ENCODE measurements around the gene THAP7.

Gene THAP7

GRCh38 chr22:21016644-21017420 lies 14.9 kb upstream of the THAP7 start:
- Histone ChIP-seq H3K36me3 (ENCODE audit: insufficient read depth, low read length) (no peaks in the 10 kb centered on the region), H3K4me3 (ENCODE audit: low read depth in 1 of 2, low read length in 2 of 2) (no peak overlapping the region), H3K79me2 (ENCODE audit: insufficient read depth, low read length) (no peaks in the 10 kb centered on the region), H2AFZ (ENCODE audit: low read depth, low read length) (no peak overlapping the region), H3K4me2 (ENCODE audit: insufficient read depth, low read length) (no peak overlapping the region), H3K4me1 (ENCODE audit: insufficient read depth, low read length) (peaks cover 15% of the 10 kb centered on the region), H3K27ac (ENCODE audit: low read length) (no peak overlapping the region), H4K20me1 (ENCODE audit: insufficient read depth, low read length) (peaks cover 4% of the 10 kb centered on the region; the same call in 1 of the 2 replicates), H3K9ac (ENCODE audit: low read depth, low read length) (no peak overlapping the region), H3K27me3 (ENCODE audit: insufficient read depth, low read length, poor library complexity) (peaks cover 9% of the 10 kb centered on the region), H3K9me3 (ENCODE audit: insufficient read depth, low read length, severe bottlenecking) (no peaks in the 10 kb centered on the region)
- ATAC-seq (ENCODE audit: insufficient read depth, low read depth) (no peak), DNase-seq (no peak)
- TF ChIP-seq EZH2 (IDR thresholded peaks at IDR 0.05; ENCODE audit: borderline replicate concordance, low read depth, low read length, severe bottlenecking) (no peak), CTCF (IDR thresholded peaks at IDR 0.05; ENCODE audit: borderline replicate concordance, extremely low read depth, low read length, poor library complexity, severe bottlenecking) (no peak)

GRCh38 chr22:21015466-21016006 lies 13.6 kb upstream of the THAP7 start:
- H3K27ac ChIP-seq (ENCODE audit: low read length), result no peak overlapping the region
- DNase-seq (no peak), ATAC-seq (ENCODE audit: insufficient read depth, low read depth) (no peak)
- H3K79me2 ChIP-seq (ENCODE audit: insufficient read depth, low read length), result no peaks in the 10 kb centered on the region
- H2AFZ ChIP-seq (ENCODE audit: low read depth, low read length), result no peak overlapping the region
- no peak overlapping the region for H3K4me2 ChIP-seq (ENCODE audit: insufficient read depth, low read length)
- no peak overlapping the region for H3K9ac ChIP-seq (ENCODE audit: low read depth, low read length)
- H3K4me1 ChIP-seq (ENCODE audit: insufficient read depth, low read length), result peaks cover 15% of the 10 kb centered on the region
- TF ChIP-seq CTCF (IDR thresholded peaks at IDR 0.05; ENCODE audit: borderline replicate concordance, extremely low read depth, low read length, poor library complexity, severe bottlenecking), result no peak
- no peak for TF ChIP-seq EZH2 (IDR thresholded peaks at IDR 0.05; ENCODE audit: borderline replicate concordance, low read depth, low read length, severe bottlenecking)
- no peaks in the 10 kb centered on the region for H3K36me3 ChIP-seq (ENCODE audit: insufficient read depth, low read length)
- H4K20me1 ChIP-seq (ENCODE audit: insufficient read depth, low read length), result peaks cover 4% of the 10 kb centered on the region; the same call in 1 of the 2 replicates
- H3K4me3 ChIP-seq (ENCODE audit: low read depth in 1 of 2, low read length in 2 of 2), result no peak overlapping the region
- no peaks in the 10 kb centered on the region for H3K9me3 ChIP-seq (ENCODE audit: insufficient read depth, low read length, severe bottlenecking)
- H3K27me3 ChIP-seq (ENCODE audit: insufficient read depth, low read length, poor library complexity), result peaks cover 9% of the 10 kb centered on the region

- no peak for ATAC-seq (ENCODE audit: insufficient read depth, low read depth)
- Histone ChIP-seq H3K4me3 (ENCODE audit: low read depth in 1 of 2, low read length in 2 of 2) (peak within 1 kb of the TSS in 1 of 2 experiments; percentile 40; a peak in 2 of 4 replicates), H3K27me3 (ENCODE audit: insufficient read depth, low read length, poor library complexity) (peaks cover 9% of the 10 kb centered on the region), H4K20me1 (ENCODE audit: insufficient read depth, low read length) (peaks cover 7% of the 10 kb centered on the region), H3K27ac (ENCODE audit: low read length) (no peak within 1 kb of the TSS), H3K4me2 (ENCODE audit: insufficient read depth, low read length) (peak within 1 kb of the TSS; percentile 59), H2AFZ (ENCODE audit: low read depth, low read length) (no peak within 1 kb of the TSS), H3K79me2 (ENCODE audit: insufficient read depth, low read length) (no peaks in the 10 kb centered on the region), H3K4me1 (ENCODE audit: insufficient read depth, low read length) (peaks cover 15% of the 10 kb centered on the region), H3K36me3 (ENCODE audit: insufficient read depth, low read length) (no peaks in the 10 kb centered on the region), H3K9me3 (ENCODE audit: insufficient read depth, low read length, severe bottlenecking) (no peaks in the 10 kb centered on the region), H3K9ac (ENCODE audit: low read depth, low read length) (no peak within 1 kb of the TSS)
- TF ChIP-seq CTCF (IDR thresholded peaks at IDR 0.05; ENCODE audit: borderline replicate concordance, extremely low read depth, low read length, poor library complexity, severe bottlenecking) (no peak), EZH2 (IDR thresholded peaks at IDR 0.05; ENCODE audit: borderline replicate concordance, low read depth, low read length, severe bottlenecking) (no peak)
- DNase-seq, result no peak
Observed at GRCh38 chr22:21014726-21015465, 13.0 kb upstream of the THAP7 start, which contains the start of gene P2RX6. P2RX6 (plus strand) TSS chr22:21015165; CDS start chr22:21015175, 10 bp downstream.

Measured in DND-41 (cell line).